ENCODE measurements around the gene GAS7. TPM values are rescaled to one million over a fixed set of nuclear protein-coding genes. Genes with fewer than 3 reads are reported as not detected.

The GAS7 gene
- total and polyA plus RNA-seq, 3 experiments from 2014 or later = 1.9 to 4.4 (median 3.3) TPM

DNA sequence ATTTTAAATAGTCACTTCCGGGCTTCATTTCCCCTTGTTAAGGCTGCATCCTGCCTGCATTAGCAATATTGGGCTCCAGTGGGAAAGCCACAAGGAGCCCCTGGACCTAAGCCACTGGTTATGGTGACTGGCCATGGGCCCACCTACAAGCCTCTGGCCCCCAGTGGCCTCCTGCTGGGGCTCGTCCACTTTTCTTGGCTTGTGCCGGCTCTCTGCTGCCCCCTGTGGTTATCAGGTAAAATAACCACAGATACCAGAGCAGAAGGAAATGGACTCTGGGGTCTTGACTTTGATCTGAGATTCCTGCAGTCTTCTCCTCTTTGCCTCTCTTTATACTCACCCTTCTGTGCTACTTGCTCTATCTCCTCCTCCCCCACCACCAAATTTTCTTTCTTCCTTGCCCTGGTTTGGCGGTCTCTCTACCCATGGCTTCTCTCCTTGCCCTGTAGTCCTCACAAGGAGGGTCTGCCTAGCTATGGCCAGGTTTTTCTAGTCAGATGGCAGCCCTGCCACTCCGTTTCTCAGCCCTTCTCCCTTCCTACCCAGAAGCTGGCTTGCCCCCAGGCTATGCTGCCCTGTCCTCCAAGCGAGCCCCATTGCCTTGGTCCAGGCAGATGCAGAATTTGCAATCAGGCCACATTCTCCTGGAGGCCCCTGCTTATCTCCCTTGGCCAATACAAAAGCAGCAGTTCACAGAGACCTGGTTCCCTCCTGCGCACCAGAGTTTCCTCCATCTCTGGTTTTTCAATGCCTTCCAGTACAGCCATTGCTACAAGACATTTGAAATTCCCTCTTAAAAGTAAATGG is 210.4 kb downstream of the GAS7 start:
- Histone ChIP-seq H3K4me1 (ENCODE audit: insufficient read depth, low read length) (no peaks in the 10 kb centered on the region), H3K9me3 (ENCODE audit: low read length) (no peaks in the 10 kb centered on the region), H3K4me3 (ENCODE audit: low read length) (no peak overlapping the region), H3K27ac (ENCODE audit: low read depth, low read length) (no peak overlapping the region), H3K36me3 (ENCODE audit: insufficient read depth, low read length) (no peaks in the 10 kb centered on the region), H3K27me3 (ENCODE audit: insufficient read depth, low read length, poor library complexity, severe bottlenecking) (no peaks in the 10 kb centered on the region)
- Mint-ChIP-seq H3K4me1 (peaks cover 0 to 9% (median 0%) of the 10 kb centered on the region in 3 donors), H3K27ac (peak overlapping the region in 2 of 8 donors; percentile 56 to 83), H3K9me3 (peaks cover 0 to 3% (median 3%) of the 10 kb centered on the region in 5 donors), H3K4me3 (no peak overlapping the region), H3K27me3 (no peaks in the 10 kb centered on the region), H3K36me3 (peaks cover 0 to 10% (median 3%) of the 10 kb centered on the region in 3 donors)
- peak in 4 of 5 donors; percentile 13 to 60 (median 18) for DNase-seq
- ChIA-PET POLR2A (no interaction called here), CTCF (interaction anchor here (0.7 to 2.6 kb wide), 6 partner anchors 11 to 239 kb away, joined by 3 to 11 read pairs (median 3); no protein-coding TSS in a partner anchor)

DNA sequence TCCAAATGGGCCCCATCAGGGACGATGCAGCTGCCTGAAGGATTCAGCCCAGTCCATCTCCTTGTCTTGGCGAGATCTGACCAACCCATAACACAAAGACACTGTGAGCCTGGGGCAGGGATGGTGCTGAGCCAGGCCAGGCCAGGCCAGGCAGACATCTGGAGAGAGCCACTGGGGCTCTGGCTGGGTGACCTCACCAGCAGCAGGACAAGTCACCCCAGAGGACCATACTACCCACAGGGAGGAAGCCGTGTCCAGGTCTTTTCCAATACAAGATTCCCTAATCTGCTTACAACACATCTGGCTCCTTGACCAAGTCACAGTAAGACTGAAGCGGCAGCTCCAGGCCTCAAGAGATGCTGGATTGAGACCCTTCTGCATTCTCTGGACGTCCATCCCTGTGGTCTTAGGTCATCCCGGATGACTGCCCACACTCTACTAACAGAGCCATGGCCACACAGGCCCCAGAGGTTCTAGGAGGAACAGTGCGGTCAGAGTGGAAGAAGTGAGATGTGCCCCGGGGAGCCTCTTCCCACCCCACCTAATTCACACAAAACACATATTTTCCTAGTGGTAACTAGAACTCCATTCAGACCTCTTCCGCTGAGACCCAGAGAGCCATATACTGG is 211.5 kb downstream of the GAS7 start:
- Histone ChIP-seq H3K27ac (ENCODE audit: low read depth, low read length) (no peak overlapping the region), H3K4me3 (ENCODE audit: low read length) (no peak overlapping the region), H3K9me3 (ENCODE audit: low read length) (no peaks in the 10 kb centered on the region), H3K4me1 (ENCODE audit: insufficient read depth, low read length) (no peaks in the 10 kb centered on the region), H3K27me3 (ENCODE audit: insufficient read depth, low read length, poor library complexity, severe bottlenecking) (no peaks in the 10 kb centered on the region), H3K36me3 (ENCODE audit: insufficient read depth, low read length) (no peaks in the 10 kb centered on the region)
- no peak overlapping the region for H3K27ac Mint-ChIP-seq
- H3K9me3 Mint-ChIP-seq = peaks cover 0 to 2% (median 0%) of the 10 kb centered on the region in 5 donors
- POLR2A ChIA-PET = no interaction called here
- H3K4me1 Mint-ChIP-seq = peaks cover 0 to 9% (median 0%) of the 10 kb centered on the region in 3 donors
- H3K27me3 Mint-ChIP-seq = no peaks in the 10 kb centered on the region
- DNase-seq = no peak
- H3K36me3 Mint-ChIP-seq = peaks cover 0 to 5% (median 3%) of the 10 kb centered on the region in 3 donors
- no peak overlapping the region for H3K4me3 Mint-ChIP-seq
- CTCF ChIA-PET = interaction anchor here (0.7 to 2.6 kb wide), 4 partner anchors 10 to 240 kb away, joined by 3 to 11 read pairs (median 4); no protein-coding TSS in a partner anchor

DNA sequence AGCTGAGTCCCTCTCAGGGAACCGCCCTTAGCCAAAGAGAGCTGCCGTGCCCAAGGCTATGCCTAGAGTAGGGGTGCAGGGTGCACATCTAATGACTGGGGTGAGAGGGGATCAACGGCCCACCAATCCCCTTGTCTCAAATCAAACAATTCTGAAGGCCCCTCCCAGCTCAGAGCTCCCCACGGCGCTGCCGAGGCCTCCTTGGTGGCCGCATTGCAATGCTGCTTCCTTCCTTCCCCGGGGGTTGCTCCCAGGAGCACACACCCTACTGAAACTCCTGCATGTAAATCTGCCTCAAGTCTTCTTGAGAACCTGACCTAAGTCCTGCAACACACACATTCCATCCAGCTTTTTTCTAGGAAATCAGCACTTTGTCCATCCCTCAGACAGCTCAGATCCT is 212.8 kb downstream of the GAS7 start:
- no peak overlapping the region for H3K27ac Mint-ChIP-seq
- ChIA-PET CTCF (no interaction called here), POLR2A (no interaction called here)
- Histone ChIP-seq H3K36me3 (ENCODE audit: insufficient read depth, low read length) (no peaks in the 10 kb centered on the region), H3K27ac (ENCODE audit: low read depth, low read length) (no peak overlapping the region), H3K4me3 (ENCODE audit: low read length) (no peak overlapping the region), H3K4me1 (ENCODE audit: insufficient read depth, low read length) (no peaks in the 10 kb centered on the region), H3K27me3 (ENCODE audit: insufficient read depth, low read length, poor library complexity, severe bottlenecking) (no peaks in the 10 kb centered on the region), H3K9me3 (ENCODE audit: low read length) (no peaks in the 10 kb centered on the region)
- DNase-seq = no peak
- H3K4me1 Mint-ChIP-seq = peaks cover 0 to 9% (median 0%) of the 10 kb centered on the region in 3 donors
- no peak overlapping the region for H3K4me3 Mint-ChIP-seq
- H3K36me3 Mint-ChIP-seq = peaks cover 0 to 4% (median 3%) of the 10 kb centered on the region in 3 donors
- no peaks in the 10 kb centered on the region for H3K27me3 Mint-ChIP-seq
- peaks cover 0 to 2% (median 0%) of the 10 kb centered on the region in 5 donors for H3K9me3 Mint-ChIP-seq

DNA sequence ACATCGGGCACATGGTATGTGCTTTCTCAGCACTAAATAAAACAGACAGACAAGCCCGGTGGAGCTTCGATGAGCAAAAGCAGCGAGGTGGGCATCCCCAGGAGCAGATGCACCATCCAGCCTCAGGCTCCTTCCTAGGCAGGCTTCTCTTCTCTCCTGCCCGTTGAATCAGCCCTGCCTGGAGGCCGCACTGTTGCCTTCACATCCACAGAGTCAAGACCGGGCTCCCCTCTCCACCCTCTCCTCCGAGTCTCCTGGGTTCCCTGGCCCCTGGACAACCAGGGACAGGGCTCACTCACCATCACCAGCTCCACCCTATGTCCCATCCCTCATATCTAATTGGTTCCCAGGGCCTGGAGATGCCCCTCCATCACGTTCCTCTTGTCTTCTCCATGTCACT is 213.6 kb downstream of the GAS7 start:
- CTCF ChIA-PET = no interaction called here
- H3K27ac Mint-ChIP-seq = peak overlapping the region in 1 of 8 donors; percentile 14

GRCh38 chr17:9982159-9982558 is 216.2 kb downstream of the GAS7 start:
- no peak overlapping the region for H3K27ac ChIP-seq (ENCODE audit: low read depth, low read length)
- H3K9me3 Mint-ChIP-seq = no peaks in the 10 kb centered on the region
- H3K4me3 ChIP-seq (ENCODE audit: low read length) = no peak overlapping the region
- H3K9me3 ChIP-seq (ENCODE audit: low read length) = no peaks in the 10 kb centered on the region
- POLR2A ChIA-PET = no interaction called here
- H3K4me1 ChIP-seq (ENCODE audit: insufficient read depth, low read length) = no peaks in the 10 kb centered on the region
- no peak for DNase-seq
- H3K36me3 Mint-ChIP-seq = no peaks in the 10 kb centered on the region
- CTCF ChIA-PET = no interaction called here
- H3K27me3 Mint-ChIP-seq = no peaks in the 10 kb centered on the region
- H3K4me3 Mint-ChIP-seq = no peak overlapping the region
- peaks cover 0 to 7% (median 0%) of the 10 kb centered on the region in 3 donors for H3K4me1 Mint-ChIP-seq
- no peaks in the 10 kb centered on the region for H3K36me3 ChIP-seq (ENCODE audit: insufficient read depth, low read length)
- H3K27ac Mint-ChIP-seq = peak overlapping the region in 1 of 8 donors; percentile 9
- no peaks in the 10 kb centered on the region for H3K27me3 ChIP-seq (ENCODE audit: insufficient read depth, low read length, poor library complexity, severe bottlenecking)

More for the DNA sequence above, 213.6 kb downstream of the GAS7 start:
- no peaks in the 10 kb centered on the region for H3K36me3 ChIP-seq (ENCODE audit: insufficient read depth, low read length)
- no peak overlapping the region for H3K4me3 ChIP-seq (ENCODE audit: low read length)
- Mint-ChIP-seq H3K27me3 (no peaks in the 10 kb centered on the region), H3K4me3 (no peak overlapping the region), H3K9me3 (peaks cover 0 to 2% (median 0%) of the 10 kb centered on the region in 5 donors), H3K36me3 (peaks cover 0 to 3% (median 0%) of the 10 kb centered on the region in 3 donors), H3K4me1 (peaks cover 0 to 9% (median 0%) of the 10 kb centered on the region in 3 donors)
- no peaks in the 10 kb centered on the region for H3K27me3 ChIP-seq (ENCODE audit: insufficient read depth, low read length, poor library complexity, severe bottlenecking)
- no peak overlapping the region for H3K27ac ChIP-seq (ENCODE audit: low read depth, low read length)
- DNase-seq = no peak
- POLR2A ChIA-PET = no interaction called here
- no peaks in the 10 kb centered on the region for H3K9me3 ChIP-seq (ENCODE audit: low read length)
- H3K4me1 ChIP-seq (ENCODE audit: insufficient read depth, low read length) = no peaks in the 10 kb centered on the region

DNA sequence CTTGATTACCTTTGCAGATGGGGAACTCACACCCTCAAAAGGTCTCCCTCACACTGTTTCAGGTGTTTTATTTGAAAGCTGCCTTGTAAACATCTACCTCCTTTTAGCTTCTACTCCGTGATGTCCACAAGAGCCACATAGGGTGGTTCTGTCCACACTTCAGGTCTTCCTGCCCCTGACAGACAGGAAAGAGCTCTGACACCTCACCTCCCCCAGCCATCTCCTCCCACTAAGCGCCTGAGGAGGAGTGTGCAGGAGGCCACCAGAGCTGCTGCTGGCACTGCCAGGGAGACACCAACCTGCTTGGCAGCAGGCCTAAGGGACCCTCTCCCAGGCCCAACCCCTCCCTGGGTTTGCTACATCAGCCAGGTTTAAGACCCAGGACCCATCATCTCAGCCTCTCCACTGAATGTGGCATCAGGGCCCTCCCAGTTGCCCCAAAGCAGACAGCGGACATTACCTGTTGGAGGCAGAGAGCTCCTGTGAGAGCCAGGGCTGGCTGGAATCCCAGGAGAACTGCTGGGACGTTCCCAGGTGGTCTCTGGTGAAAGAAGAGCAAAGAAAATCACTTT is 217.0 kb downstream of the GAS7 start:
- CTCF ChIA-PET = interaction anchor here (1.0 kb wide), 1 partner anchor 245 kb away, joined by 3 read pairs; no protein-coding TSS in a partner anchor
- no peaks in the 10 kb centered on the region for H3K27me3 ChIP-seq (ENCODE audit: insufficient read depth, low read length, poor library complexity, severe bottlenecking)
- peak overlapping the region in 2 of 8 donors; percentile 9 to 29 for H3K27ac Mint-ChIP-seq
- H3K4me1 Mint-ChIP-seq = peaks cover 0 to 6% (median 0%) of the 10 kb centered on the region in 3 donors
- H3K36me3 ChIP-seq (ENCODE audit: insufficient read depth, low read length) = no peaks in the 10 kb centered on the region
- H3K27ac ChIP-seq (ENCODE audit: low read depth, low read length) = no peak overlapping the region
- no peaks in the 10 kb centered on the region for H3K9me3 ChIP-seq (ENCODE audit: low read length)
- POLR2A ChIA-PET = no interaction called here
- H3K27me3 Mint-ChIP-seq = no peaks in the 10 kb centered on the region
- no peak overlapping the region for H3K4me3 ChIP-seq (ENCODE audit: low read length)
- no peak overlapping the region for H3K4me3 Mint-ChIP-seq
- H3K36me3 Mint-ChIP-seq = no peaks in the 10 kb centered on the region
- DNase-seq = no peak
- H3K9me3 Mint-ChIP-seq = no peaks in the 10 kb centered on the region
- H3K4me1 ChIP-seq (ENCODE audit: insufficient read depth, low read length) = no peaks in the 10 kb centered on the region

GRCh38 chr17:9979463-9979995 is 218.9 kb downstream of the GAS7 start:
- Mint-ChIP-seq H3K36me3 (no peaks in the 10 kb centered on the region), H3K4me1 (no peaks in the 10 kb centered on the region), H3K9me3 (no peaks in the 10 kb centered on the region), H3K4me3 (no peak overlapping the region), H3K27me3 (no peaks in the 10 kb centered on the region), H3K27ac (no peak overlapping the region)
- no peaks in the 10 kb centered on the region for H3K36me3 ChIP-seq (ENCODE audit: insufficient read depth, low read length)
- H3K27me3 ChIP-seq (ENCODE audit: insufficient read depth, low read length, poor library complexity, severe bottlenecking) = no peaks in the 10 kb centered on the region
- no peak for DNase-seq
- ChIA-PET POLR2A (no interaction called here), CTCF (no interaction called here)
- no peak overlapping the region for H3K4me3 ChIP-seq (ENCODE audit: low read length)
- no peaks in the 10 kb centered on the region for H3K9me3 ChIP-seq (ENCODE audit: low read length)
- no peaks in the 10 kb centered on the region for H3K4me1 ChIP-seq (ENCODE audit: insufficient read depth, low read length)
- H3K27ac ChIP-seq (ENCODE audit: low read depth, low read length) = no peak overlapping the region

All from CD8-positive, alpha-beta memory T cell (primary cell).